Stimulated activated CD4-positive, alpha-beta T cell treated with anti-CD3 and anti-CD28 coated beads, Interleukin-15, amount 100 ng/mL, for 48 hours (primary cell): ENCODE data around the gene AKAP6.

Source experiments
- DNase-seq, 2 donors: peaks; one replicate each; pipeline ENCODE4 v3.0.0-alpha.2; 2020; ENCODE audit warnings: low read depth in 2 of 2

Gene AKAP6

GRCh38 chr14:32408018-32408417, 78.9 kb downstream of the AKAP6 start:
- DNase-seq = no peak

GRCh38 chr14:32412103-32412502, 83.0 kb downstream of the AKAP6 start:
- DNase-seq = no peak

- no peak for DNase-seq
Measured at GRCh38 chr14:32412532-32412931, 83.4 kb downstream of the AKAP6 start.

GRCh38 chr14:32413967-32414640, 85.0 kb downstream of the AKAP6 start:
- DNase-seq = no peak

- DNase-seq = no peak
Measured at GRCh38 chr14:32414808-32415255, 85.7 kb downstream of the AKAP6 start.

- DNase-seq = no peak
Measured at GRCh38 chr14:32417956-32418552, 89.0 kb downstream of the AKAP6 start.

GRCh38 chr14:32419429-32419828, 90.3 kb downstream of the AKAP6 start:
- no peak for DNase-seq

- no peak for DNase-seq
Measured at GRCh38 chr14:32421781-32422180, 92.7 kb downstream of the AKAP6 start.

GRCh38 chr14:32422440-32422839, 93.3 kb downstream of the AKAP6 start:
- DNase-seq = no peak

- no peak for DNase-seq
Measured at GRCh38 chr14:32426028-32426427, 96.9 kb downstream of the AKAP6 start.

GRCh38 chr14:32426586-32427388, 97.7 kb downstream of the AKAP6 start:
- DNase-seq = no peak

- DNase-seq = no peak
Measured at GRCh38 chr14:32427726-32428528, 98.8 kb downstream of the AKAP6 start.

GRCh38 chr14:32428875-32429274, 99.8 kb downstream of the AKAP6 start:
- no peak for DNase-seq

- no peak for DNase-seq
Measured at GRCh38 chr14:32430326-32430725, 101.2 kb downstream of the AKAP6 start.

GRCh38 chr14:32432813-32433538, 103.9 kb downstream of the AKAP6 start:
- no peak for DNase-seq

- no peak for DNase-seq
Measured at GRCh38 chr14:32434180-32434579, 105.1 kb downstream of the AKAP6 start.

GRCh38 chr14:32434880-32435279, 105.8 kb downstream of the AKAP6 start:
- no peak for DNase-seq

- no peak for DNase-seq
Measured at GRCh38 chr14:32435411-32435810, 106.3 kb downstream of the AKAP6 start.

GRCh38 chr14:32436993-32437392, 107.9 kb downstream of the AKAP6 start:
- DNase-seq = no peak

- DNase-seq = no peak
Measured at GRCh38 chr14:32438517-32438916, 109.4 kb downstream of the AKAP6 start.
